ENCODE results near the gene MAP3K4.

MAP3K4 gene, protein sequence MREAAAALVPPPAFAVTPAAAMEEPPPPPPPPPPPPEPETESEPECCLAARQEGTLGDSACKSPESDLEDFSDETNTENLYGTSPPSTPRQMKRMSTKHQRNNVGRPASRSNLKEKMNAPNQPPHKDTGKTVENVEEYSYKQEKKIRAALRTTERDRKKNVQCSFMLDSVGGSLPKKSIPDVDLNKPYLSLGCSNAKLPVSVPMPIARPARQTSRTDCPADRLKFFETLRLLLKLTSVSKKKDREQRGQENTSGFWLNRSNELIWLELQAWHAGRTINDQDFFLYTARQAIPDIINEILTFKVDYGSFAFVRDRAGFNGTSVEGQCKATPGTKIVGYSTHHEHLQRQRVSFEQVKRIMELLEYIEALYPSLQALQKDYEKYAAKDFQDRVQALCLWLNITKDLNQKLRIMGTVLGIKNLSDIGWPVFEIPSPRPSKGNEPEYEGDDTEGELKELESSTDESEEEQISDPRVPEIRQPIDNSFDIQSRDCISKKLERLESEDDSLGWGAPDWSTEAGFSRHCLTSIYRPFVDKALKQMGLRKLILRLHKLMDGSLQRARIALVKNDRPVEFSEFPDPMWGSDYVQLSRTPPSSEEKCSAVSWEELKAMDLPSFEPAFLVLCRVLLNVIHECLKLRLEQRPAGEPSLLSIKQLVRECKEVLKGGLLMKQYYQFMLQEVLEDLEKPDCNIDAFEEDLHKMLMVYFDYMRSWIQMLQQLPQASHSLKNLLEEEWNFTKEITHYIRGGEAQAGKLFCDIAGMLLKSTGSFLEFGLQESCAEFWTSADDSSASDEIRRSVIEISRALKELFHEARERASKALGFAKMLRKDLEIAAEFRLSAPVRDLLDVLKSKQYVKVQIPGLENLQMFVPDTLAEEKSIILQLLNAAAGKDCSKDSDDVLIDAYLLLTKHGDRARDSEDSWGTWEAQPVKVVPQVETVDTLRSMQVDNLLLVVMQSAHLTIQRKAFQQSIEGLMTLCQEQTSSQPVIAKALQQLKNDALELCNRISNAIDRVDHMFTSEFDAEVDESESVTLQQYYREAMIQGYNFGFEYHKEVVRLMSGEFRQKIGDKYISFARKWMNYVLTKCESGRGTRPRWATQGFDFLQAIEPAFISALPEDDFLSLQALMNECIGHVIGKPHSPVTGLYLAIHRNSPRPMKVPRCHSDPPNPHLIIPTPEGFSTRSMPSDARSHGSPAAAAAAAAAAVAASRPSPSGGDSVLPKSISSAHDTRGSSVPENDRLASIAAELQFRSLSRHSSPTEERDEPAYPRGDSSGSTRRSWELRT (N-terminal part only)

DNA sequence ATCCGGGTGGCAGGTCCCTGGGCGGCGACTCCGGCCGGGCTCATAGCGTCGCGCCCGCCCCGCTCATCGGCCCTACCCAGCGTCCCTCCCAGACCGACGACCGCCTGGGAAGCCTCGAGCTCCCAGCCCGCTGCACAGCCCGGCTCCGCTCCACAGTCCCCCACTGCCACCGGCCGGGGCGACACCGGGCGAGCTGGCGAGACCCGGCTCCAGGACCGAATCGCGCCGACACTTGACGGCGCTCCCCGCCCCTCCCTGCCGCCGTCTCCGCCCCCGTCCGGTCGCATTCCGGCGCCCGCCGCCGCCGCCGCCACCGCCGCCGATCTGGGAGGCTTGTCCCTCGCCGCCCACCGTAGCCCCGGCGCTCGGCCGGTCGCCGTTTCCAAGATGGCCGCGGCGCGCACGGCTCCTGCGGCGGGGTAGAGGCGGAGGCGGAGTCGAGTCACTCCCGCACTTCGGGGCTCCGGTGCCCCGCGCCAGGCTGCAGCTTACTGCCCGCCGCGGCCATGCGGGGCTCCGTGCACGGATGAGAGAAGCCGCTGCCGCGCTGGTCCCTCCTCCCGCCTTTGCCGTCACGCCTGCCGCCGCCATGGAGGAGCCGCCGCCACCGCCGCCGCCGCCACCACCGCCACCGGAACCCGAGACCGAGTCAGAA is at the start of gene MAP3K4:
TSS of gene MAP3K4 (plus strand) at position 364 of the 655 bp plus-strand sequence. CDS start at position 527, 163 bp downstream.
- Mint-ChIP-seq H3K9me3 (no peaks in the 10 kb centered on the region), H3K36me3 (ENCODE audit: low read depth) (peaks cover 5% of the 10 kb centered on the region), H3K4me1 (ENCODE audit: low read depth) (peaks cover 18% of the 10 kb centered on the region), H3K4me3 (peak within 1 kb of the TSS; percentile 98), H3K27me3 (ENCODE audit: low read depth) (peaks cover 32% of the 10 kb centered on the region), H3K27ac (peak within 1 kb of the TSS; percentile 95)

DNA sequence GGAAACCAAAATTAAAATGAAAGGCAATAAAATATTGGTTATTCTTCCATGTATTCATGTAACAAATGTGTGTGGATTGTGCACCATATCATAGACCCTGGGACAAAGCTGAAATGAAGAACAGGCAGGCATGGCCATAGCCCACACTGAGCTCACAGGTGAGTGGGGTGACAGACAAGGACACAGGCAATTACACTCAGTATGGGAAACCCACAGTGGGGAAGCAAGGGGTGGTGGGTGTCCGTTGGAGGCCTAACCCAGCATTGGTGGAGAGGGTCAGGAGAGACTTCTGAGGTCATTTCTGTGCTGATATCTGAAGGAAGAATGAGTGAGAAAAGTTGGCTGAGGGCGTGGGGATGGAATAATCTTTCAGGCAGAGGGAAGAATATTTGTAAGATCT is 47.6 kb upstream of the MAP3K4 start:
- H3K36me3 Mint-ChIP-seq (ENCODE audit: low read depth), result no peaks in the 10 kb centered on the region
- no peaks in the 10 kb centered on the region for H3K9me3 Mint-ChIP-seq
- no peak overlapping the region for H3K27ac Mint-ChIP-seq
- H3K27me3 Mint-ChIP-seq (ENCODE audit: low read depth), result peaks cover 9% of the 10 kb centered on the region
- no peak overlapping the region for H3K4me3 Mint-ChIP-seq
- H3K4me1 Mint-ChIP-seq (ENCODE audit: low read depth), result no peaks in the 10 kb centered on the region

DNA sequence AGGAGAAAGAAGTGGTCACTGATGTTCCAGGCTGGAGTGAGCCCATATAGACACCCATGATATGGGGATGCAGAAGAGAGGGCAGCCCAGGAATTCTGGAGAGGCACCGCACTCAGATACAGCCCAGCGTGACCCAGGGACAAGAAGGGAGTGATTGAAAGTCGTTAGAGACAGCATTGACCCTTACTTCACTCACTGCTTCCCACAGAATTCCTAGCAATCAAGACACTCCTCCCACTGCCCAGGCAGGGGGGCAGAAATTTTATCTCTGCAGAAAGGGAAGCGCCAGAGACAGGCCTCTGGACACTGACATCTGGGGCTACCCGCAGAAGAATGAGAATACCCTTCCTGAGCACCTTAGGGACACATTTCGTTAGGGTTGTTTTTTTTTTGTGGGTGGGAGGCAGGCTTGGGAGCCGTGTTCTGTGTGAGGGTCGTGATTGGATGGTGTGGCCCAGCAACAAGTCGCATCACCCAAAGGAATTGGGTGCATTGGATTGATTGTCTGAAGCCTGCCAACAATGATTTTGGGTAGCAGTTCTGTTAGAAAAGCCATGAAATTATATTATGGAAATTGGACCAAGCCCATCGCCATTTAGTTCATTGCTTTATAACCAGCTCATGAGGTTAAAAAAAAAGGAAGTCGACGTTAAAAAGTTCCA is 45.9 kb upstream of the MAP3K4 start:
- Mint-ChIP-seq H3K27ac (no peak overlapping the region), H3K27me3 (ENCODE audit: low read depth) (peaks cover 4% of the 10 kb centered on the region), H3K36me3 (ENCODE audit: low read depth) (no peaks in the 10 kb centered on the region), H3K4me1 (ENCODE audit: low read depth) (no peaks in the 10 kb centered on the region), H3K9me3 (no peaks in the 10 kb centered on the region), H3K4me3 (no peak overlapping the region)

- no peak overlapping the region for H3K4me3 Mint-ChIP-seq
- peaks cover 20% of the 10 kb centered on the region for H3K27me3 Mint-ChIP-seq (ENCODE audit: low read depth)
- H3K27ac Mint-ChIP-seq, result no peak overlapping the region
- no peaks in the 10 kb centered on the region for H3K4me1 Mint-ChIP-seq (ENCODE audit: low read depth)
- no peaks in the 10 kb centered on the region for H3K9me3 Mint-ChIP-seq
- H3K36me3 Mint-ChIP-seq (ENCODE audit: low read depth), result no peaks in the 10 kb centered on the region
Observed at GRCh38 chr6:160949531-160949930, 42.0 kb upstream of the MAP3K4 start.

DNA sequence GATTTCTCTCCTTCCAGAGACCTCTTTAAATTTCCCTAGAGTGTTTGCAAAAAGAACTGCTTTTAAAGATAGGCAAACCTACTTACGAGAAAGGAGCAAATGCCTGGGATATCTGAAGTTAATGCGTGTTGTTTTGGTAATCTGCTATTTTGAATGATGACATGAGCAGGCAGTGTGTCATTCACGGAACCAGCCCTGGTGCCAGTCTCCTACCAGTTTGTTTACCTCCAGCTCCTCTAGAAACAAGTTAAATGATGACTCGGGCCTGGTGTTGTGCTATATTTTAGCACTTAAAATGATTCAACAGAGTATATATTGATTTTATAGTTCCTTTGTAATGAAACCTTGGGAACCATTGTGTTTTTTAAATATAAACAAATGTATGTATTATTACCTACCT is 41.1 kb upstream of the MAP3K4 start:
- Mint-ChIP-seq H3K4me1 (ENCODE audit: low read depth) (no peaks in the 10 kb centered on the region), H3K27me3 (ENCODE audit: low read depth) (peaks cover 21% of the 10 kb centered on the region), H3K36me3 (ENCODE audit: low read depth) (no peaks in the 10 kb centered on the region), H3K4me3 (no peak overlapping the region), H3K27ac (no peak overlapping the region), H3K9me3 (no peaks in the 10 kb centered on the region)

GRCh38 chr6:160951187-160952030 is 40.2 kb upstream of the MAP3K4 start:
- peaks cover 25% of the 10 kb centered on the region for H3K27me3 Mint-ChIP-seq (ENCODE audit: low read depth)
- no peak overlapping the region for H3K27ac Mint-ChIP-seq
- H3K9me3 Mint-ChIP-seq, result no peaks in the 10 kb centered on the region
- no peak overlapping the region for H3K4me3 Mint-ChIP-seq
- no peaks in the 10 kb centered on the region for H3K4me1 Mint-ChIP-seq (ENCODE audit: low read depth)
- no peaks in the 10 kb centered on the region for H3K36me3 Mint-ChIP-seq (ENCODE audit: low read depth)

- no peak overlapping the region for H3K27ac Mint-ChIP-seq
- H3K4me3 Mint-ChIP-seq, result no peak overlapping the region
- H3K9me3 Mint-ChIP-seq, result no peaks in the 10 kb centered on the region
- no peaks in the 10 kb centered on the region for H3K4me1 Mint-ChIP-seq (ENCODE audit: low read depth)
- peaks cover 25% of the 10 kb centered on the region for H3K27me3 Mint-ChIP-seq (ENCODE audit: low read depth)
- no peaks in the 10 kb centered on the region for H3K36me3 Mint-ChIP-seq (ENCODE audit: low read depth)
Observed at GRCh38 chr6:160952633-160953281, 38.8 kb upstream of the MAP3K4 start.

DNA sequence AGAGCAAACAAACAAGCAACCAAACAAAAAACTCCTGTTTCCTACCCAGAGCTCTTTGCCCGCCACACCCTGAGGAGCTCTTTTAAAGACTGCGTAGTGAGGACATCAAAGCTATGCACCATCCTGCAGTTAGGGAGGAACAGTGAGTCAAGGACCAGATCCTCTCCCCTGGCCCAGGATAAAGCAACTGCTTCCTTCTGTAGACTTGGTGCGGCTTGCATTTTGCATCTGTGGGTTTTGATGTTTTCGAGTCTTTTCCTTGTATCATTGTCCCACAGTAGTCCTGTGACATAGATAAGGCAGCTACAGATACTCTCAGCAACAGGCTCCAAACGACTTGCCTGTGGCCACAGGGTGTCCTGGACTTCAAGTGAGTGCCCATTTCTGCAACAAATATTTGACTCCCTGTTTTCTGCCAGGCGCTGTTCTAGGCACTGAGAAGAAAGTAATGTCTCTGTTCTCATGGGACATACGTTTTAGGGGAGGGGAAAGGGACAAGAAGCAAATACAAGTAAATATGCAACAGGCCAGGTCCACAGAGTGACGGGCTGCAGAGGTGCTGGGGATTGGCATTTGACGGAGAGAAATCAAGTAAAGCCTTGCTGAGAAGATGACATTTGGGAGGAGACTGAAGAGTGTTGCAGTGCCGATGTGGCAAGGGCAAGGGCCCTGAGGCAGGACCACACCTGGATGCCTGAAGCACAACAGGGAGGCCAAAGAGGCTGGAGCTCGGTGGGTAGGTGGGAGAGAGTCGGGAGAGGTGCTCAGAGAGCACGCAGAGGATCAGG is 35.9 kb upstream of the MAP3K4 start:
- H3K9me3 Mint-ChIP-seq, result no peaks in the 10 kb centered on the region
- no peak overlapping the region for H3K27ac Mint-ChIP-seq
- H3K36me3 Mint-ChIP-seq (ENCODE audit: low read depth), result no peaks in the 10 kb centered on the region
- peaks cover 21% of the 10 kb centered on the region for H3K27me3 Mint-ChIP-seq (ENCODE audit: low read depth)
- H3K4me1 Mint-ChIP-seq (ENCODE audit: low read depth), result no peaks in the 10 kb centered on the region
- no peak overlapping the region for H3K4me3 Mint-ChIP-seq

- H3K36me3 Mint-ChIP-seq (ENCODE audit: low read depth), result no peaks in the 10 kb centered on the region
- no peaks in the 10 kb centered on the region for H3K9me3 Mint-ChIP-seq
- no peaks in the 10 kb centered on the region for H3K4me1 Mint-ChIP-seq (ENCODE audit: low read depth)
- peaks cover 18% of the 10 kb centered on the region for H3K27me3 Mint-ChIP-seq (ENCODE audit: low read depth)
- no peak overlapping the region for H3K27ac Mint-ChIP-seq
- H3K4me3 Mint-ChIP-seq, result no peak overlapping the region
Observed at GRCh38 chr6:160956300-160957035, 35.1 kb upstream of the MAP3K4 start.

DNA sequence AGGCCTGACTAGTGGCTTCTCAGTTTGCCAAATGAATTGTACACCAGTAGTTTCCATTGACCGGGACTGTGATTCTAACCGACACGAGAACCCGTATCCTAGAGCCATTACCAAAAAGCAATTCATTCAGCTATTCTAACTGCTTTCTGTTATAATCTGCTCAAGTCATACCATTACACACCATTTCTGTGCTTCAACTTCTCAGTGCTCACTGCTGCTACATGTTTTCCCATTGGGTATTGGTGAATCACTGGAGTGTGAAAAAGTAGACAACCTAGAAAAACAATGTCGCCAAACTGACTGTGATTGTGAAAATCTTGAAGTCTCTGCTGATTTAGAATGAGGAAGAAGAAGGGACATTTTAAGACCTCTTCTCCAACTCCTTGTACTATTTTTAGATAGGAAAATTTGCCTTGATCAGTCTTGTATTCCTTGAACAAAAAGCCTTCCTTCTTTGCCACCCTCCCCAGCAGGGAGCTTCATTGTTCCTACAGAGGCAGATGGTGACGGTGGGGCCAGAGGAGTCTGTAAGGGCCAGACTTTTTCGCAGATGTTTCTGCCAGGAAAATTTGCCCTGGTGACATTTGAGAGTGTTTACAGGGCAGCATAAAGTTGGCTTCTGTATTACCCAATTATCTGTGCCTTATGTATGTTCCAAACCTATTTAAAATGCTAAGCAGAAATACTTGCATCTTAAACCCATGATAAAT is 31.7 kb upstream of the MAP3K4 start:
- Mint-ChIP-seq H3K27me3 (ENCODE audit: low read depth) (peaks cover 7% of the 10 kb centered on the region), H3K27ac (no peak overlapping the region), H3K9me3 (no peaks in the 10 kb centered on the region), H3K4me3 (no peak overlapping the region), H3K4me1 (ENCODE audit: low read depth) (no peaks in the 10 kb centered on the region), H3K36me3 (ENCODE audit: low read depth) (no peaks in the 10 kb centered on the region)

GRCh38 chr6:160960839-160961238 is 30.7 kb upstream of the MAP3K4 start:
- Mint-ChIP-seq H3K4me1 (ENCODE audit: low read depth) (no peaks in the 10 kb centered on the region), H3K36me3 (ENCODE audit: low read depth) (no peaks in the 10 kb centered on the region), H3K9me3 (no peaks in the 10 kb centered on the region)

More at GRCh38 chr6:160960839-160961238, 30.7 kb upstream of the MAP3K4 start:
- H3K27ac Mint-ChIP-seq, result no peak overlapping the region
- H3K27me3 Mint-ChIP-seq (ENCODE audit: low read depth), result peaks cover 5% of the 10 kb centered on the region
- H3K4me3 Mint-ChIP-seq, result no peak overlapping the region

All from T-helper 1 cell treated with Interleukin-12 subunit alpha and Interleukin-12 subunit beta and Interleukin-4 antibody, amounts not matched to agents 30 μg/mL and 1 μg/mL, for 36 hours (primary cell).